Measurements from ENCODE around the gene USP2.
A peak's percentile ranks its signal among the peaks of the same experiment; 100 is the strongest.

USP2 gene, protein sequence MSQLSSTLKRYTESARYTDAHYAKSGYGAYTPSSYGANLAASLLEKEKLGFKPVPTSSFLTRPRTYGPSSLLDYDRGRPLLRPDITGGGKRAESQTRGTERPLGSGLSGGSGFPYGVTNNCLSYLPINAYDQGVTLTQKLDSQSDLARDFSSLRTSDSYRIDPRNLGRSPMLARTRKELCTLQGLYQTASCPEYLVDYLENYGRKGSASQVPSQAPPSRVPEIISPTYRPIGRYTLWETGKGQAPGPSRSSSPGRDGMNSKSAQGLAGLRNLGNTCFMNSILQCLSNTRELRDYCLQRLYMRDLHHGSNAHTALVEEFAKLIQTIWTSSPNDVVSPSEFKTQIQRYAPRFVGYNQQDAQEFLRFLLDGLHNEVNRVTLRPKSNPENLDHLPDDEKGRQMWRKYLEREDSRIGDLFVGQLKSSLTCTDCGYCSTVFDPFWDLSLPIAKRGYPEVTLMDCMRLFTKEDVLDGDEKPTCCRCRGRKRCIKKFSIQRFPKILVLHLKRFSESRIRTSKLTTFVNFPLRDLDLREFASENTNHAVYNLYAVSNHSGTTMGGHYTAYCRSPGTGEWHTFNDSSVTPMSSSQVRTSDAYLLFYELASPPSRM

DNA sequence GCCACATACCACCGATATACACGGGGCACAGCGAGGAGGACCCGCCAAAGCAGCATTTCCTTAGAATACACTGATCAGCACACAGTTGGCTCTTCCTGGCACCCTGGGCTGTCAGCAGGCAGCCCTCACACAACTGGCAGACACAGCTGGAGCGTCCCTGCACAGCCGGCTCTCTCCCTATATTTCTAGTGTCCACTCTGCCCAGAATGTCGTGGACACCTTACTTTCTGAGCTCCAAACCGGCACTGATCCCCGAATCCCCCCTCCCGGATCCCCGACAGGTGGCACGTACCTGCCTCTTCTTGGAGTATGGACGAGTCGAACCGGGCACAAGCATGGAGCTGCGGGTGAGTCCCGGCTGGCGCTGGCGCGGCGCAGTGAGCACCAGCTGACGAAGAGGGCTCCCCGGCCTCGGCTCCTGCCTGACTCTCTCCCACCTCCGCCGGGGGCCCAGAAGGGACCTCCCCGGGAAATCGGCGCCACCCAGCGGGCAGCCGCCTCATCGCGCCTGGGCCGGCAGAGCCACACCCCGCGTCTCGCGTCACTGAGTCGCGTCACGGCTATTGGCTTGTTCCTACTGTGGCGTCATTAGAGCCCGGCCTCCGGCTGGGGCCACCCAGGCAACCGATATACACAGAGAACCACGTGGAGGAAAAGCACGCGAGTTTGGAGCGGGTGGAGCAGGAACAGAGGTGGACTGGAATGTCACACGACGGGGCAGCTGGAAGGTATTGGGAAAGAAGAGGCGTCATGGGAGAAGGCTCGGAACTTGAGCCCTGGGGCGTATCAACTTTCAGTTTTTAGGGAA, at the start of gene USP2:
Gene USP2, minus strand, starts transcription at position 510 of the 808 bp plus-strand sequence. CDS start 8,210 bp downstream, outside the sequence.
- DNase-seq (ENCODE audit: low read depth) = peak; percentile 96
- peak; percentile 97 for TF ChIP-seq MYC (IDR thresholded peaks at IDR 0.05; ENCODE audit: low read depth, low read length)
- TF ChIP-seq, protein P1, sequence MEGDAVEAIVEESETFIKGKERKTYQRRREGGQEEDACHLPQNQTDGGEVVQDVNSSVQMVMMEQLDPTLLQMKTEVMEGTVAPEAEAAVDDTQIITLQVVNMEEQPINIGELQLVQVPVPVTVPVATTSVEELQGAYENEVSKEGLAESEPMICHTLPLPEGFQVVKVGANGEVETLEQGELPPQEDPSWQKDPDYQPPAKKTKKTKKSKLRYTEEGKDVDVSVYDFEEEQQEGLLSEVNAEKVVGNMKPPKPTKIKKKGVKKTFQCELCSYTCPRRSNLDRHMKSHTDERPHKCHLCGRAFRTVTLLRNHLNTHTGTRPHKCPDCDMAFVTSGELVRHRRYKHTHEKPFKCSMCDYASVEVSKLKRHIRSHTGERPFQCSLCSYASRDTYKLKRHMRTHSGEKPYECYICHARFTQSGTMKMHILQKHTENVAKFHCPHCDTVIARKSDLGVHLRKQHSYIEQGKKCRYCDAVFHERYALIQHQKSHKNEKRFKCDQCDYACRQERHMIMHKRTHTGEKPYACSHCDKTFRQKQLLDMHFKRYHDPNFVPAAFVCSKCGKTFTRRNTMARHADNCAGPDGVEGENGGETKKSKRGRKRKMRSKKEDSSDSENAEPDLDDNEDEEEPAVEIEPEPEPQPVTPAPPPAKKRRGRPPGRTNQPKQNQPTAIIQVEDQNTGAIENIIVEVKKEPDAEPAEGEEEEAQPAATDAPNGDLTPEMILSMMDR (IDR thresholded peaks at IDR 0.05; ENCODE audit: low read depth, low read length) = peak; percentile 81
- no peak for TF ChIP-seq POLR2A (IDR thresholded peaks at IDR 0.05; ENCODE audit: extremely low read depth, insufficient read length)
- TF ChIP-seq, protein P2, sequence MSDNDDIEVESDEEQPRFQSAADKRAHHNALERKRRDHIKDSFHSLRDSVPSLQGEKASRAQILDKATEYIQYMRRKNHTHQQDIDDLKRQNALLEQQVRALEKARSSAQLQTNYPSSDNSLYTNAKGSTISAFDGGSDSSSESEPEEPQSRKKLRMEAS (IDR thresholded peaks at IDR 0.05; ENCODE audit: low read depth, low read length) = peak; percentile 100
- H3K4me3 ChIP-seq (ENCODE audit: low read depth, low read length) = peak within 1 kb of the TSS; percentile 64

DNA sequence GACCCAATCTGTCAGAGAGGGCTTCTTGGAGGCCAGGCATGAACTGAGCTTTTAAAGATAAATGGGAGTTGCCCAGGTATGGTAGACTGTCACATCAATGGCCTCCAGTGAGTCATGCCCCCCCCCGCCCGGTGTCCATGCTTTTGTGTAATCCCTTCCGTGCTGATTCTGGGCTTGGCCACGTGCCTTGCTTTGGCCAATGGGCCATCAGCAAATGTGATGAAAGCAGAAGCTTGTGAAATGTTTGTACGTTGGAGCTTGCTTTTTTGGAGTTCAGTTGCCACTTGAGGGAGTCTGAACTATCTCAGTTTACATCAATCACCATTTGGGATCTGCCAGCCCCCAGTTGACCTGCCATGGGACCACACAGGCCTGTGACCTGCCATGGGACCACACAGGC, 45.8 kb upstream of the USP2 start:
- TF ChIP-seq, protein P2 (IDR thresholded peaks at IDR 0.05; ENCODE audit: low read depth, low read length) = peak; percentile 54
- TF ChIP-seq, protein P1 (IDR thresholded peaks at IDR 0.05; ENCODE audit: low read depth, low read length) = no peak
- TF ChIP-seq POLR2A (IDR thresholded peaks at IDR 0.05; ENCODE audit: extremely low read depth, insufficient read length) = no peak
- TF ChIP-seq MYC (IDR thresholded peaks at IDR 0.05; ENCODE audit: low read depth, low read length) = 0 out of 2 replicates have a peak, but pooled peaks have one; percentile 16
- no peak overlapping the region for H3K4me3 ChIP-seq (ENCODE audit: low read depth, low read length)
- DNase-seq (ENCODE audit: low read depth) = peak; percentile 47

DNA sequence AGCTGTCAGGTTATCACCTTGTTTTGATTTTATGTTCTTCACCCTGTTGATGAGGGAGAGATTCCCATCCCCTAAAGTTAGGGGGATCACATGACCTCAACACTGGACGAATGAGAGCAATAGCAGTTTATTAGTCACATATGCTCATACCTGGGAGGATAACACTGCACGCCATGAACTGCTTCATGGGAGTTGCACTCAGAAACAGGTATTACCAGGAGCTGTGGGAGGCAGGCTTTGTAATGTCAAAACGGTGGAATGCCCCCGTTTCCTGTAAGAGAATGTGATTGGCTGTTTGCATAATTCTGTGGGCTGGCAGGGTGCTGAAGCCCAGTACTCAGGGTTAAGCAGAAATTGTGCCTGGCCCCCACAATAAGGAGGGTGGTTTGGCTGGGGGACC, 44.7 kb upstream of the USP2 start:
- H3K4me3 ChIP-seq (ENCODE audit: low read depth, low read length) = no peak overlapping the region
- TF ChIP-seq POLR2A (IDR thresholded peaks at IDR 0.05; ENCODE audit: extremely low read depth, insufficient read length) (no peak), MYC (IDR thresholded peaks at IDR 0.05; ENCODE audit: low read depth, low read length) (no peak)
- TF ChIP-seq, protein P1 (IDR thresholded peaks at IDR 0.05; ENCODE audit: low read depth, low read length) = no peak
- TF ChIP-seq, protein P2 (IDR thresholded peaks at IDR 0.05; ENCODE audit: low read depth, low read length) = no peak
- no peak for DNase-seq (ENCODE audit: low read depth)

DNA sequence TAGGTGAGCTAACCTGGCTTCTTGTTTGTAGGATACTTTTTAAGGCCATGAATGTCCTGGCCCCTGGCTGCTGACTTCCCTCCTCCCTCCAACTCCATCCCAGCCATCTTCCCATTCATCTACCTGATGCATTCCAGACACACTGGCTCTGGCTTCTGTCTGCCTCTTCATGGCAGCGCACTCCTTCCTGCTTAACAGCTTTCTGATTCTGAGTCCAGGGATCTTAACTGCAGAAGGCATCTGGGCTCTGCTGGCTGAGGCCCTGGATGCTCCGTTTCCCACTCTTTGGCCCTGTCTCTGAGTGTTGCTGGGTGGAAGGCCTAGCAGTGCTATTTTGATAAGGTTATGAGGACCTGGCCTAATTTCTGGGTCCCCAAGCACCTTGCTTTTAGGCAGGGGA, 43.3 kb upstream of the USP2 start:
- no peak overlapping the region for H3K4me3 ChIP-seq (ENCODE audit: low read depth, low read length)
- TF ChIP-seq, protein P1 (IDR thresholded peaks at IDR 0.05; ENCODE audit: low read depth, low read length) = no peak
- no peak for TF ChIP-seq MYC (IDR thresholded peaks at IDR 0.05; ENCODE audit: low read depth, low read length)
- TF ChIP-seq, protein P2 (IDR thresholded peaks at IDR 0.05; ENCODE audit: low read depth, low read length) = no peak
- TF ChIP-seq POLR2A (IDR thresholded peaks at IDR 0.05; ENCODE audit: extremely low read depth, insufficient read length) = no peak
- no peak for DNase-seq (ENCODE audit: low read depth)

DNA sequence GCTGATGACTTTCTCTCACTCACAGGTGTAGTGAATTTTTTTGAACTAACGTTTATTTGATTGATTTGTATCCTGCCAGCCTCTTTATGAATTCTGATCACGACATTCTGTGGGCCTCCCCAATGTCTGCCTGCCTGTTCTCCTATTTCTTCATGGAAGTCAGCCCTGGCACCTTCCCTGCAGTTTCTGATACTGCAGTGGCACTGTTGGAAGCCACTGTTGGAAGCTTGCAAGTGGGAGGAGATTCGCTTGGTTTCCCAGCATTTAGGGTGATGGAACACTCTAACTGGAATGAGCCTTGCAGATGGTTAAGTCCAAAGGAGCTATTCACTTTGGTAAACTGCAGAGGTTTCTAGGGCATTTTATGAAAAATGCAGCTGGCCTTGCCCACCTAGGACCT, 42.8 kb upstream of the USP2 start:
- no peak for DNase-seq (ENCODE audit: low read depth)

More for the DNA sequence above, 42.8 kb upstream of the USP2 start:
- TF ChIP-seq MYC (IDR thresholded peaks at IDR 0.05; ENCODE audit: low read depth, low read length) = no peak
- TF ChIP-seq, protein P2 (IDR thresholded peaks at IDR 0.05; ENCODE audit: low read depth, low read length) = no peak
- no peak for TF ChIP-seq POLR2A (IDR thresholded peaks at IDR 0.05; ENCODE audit: extremely low read depth, insufficient read length)
- TF ChIP-seq, protein P1 (IDR thresholded peaks at IDR 0.05; ENCODE audit: low read depth, low read length) = no peak
- H3K4me3 ChIP-seq (ENCODE audit: low read depth, low read length) = no peak overlapping the region

All from NB4 (cell line).